Ishikawa (cell line): ENCODE data around the gene WDR73.

Source experiments
- CEBPB ChIP-seq: IDR thresholded peaks from 2 replicates; pipeline ENCODE4 v1.6.1; 2012
- CREB1 ChIP-seq: IDR thresholded peaks from 2 replicates; pipeline ENCODE4 v1.6.1; 2012; ENCODE audit warnings: low read depth
- EGR1 ChIP-seq: IDR thresholded peaks from 2 replicates; pipeline ENCODE4 v1.6.1; 2012
- EP300 ChIP-seq: IDR thresholded peaks from 2 replicates; pipeline ENCODE4 v1.6.1; 2012; ENCODE audit warnings: borderline replicate concordance
- FOXM1 ChIP-seq: IDR thresholded peaks from 2 replicates; pipeline ENCODE4 v1.6.1; 2012; ENCODE audit warnings: low read depth, borderline replicate concordance
- NFIC ChIP-seq: IDR thresholded peaks from 2 replicates; pipeline ENCODE4 v1.6.1; 2012
- RAD21 ChIP-seq: IDR thresholded peaks from 2 replicates; pipeline ENCODE4 v1.6.1; 2012; ENCODE audit warnings: low read depth
- TAF1 ChIP-seq: IDR thresholded peaks from 2 replicates; pipeline ENCODE4 v1.6.1; 2012; ENCODE audit warnings: low read depth, mild to moderate bottlenecking
- TCF12 ChIP-seq: IDR thresholded peaks from 2 replicates; pipeline ENCODE4 v1.6.1; 2012; ENCODE audit warnings: low read depth
- TEAD4 ChIP-seq: IDR thresholded peaks from 2 replicates; pipeline ENCODE4 v1.6.1; 2012
- YY1 ChIP-seq: IDR thresholded peaks from 2 replicates; pipeline ENCODE4 v1.6.1; 2012; ENCODE audit warnings: low read depth
- ZBTB7A ChIP-seq: IDR thresholded peaks from 2 replicates; pipeline ENCODE4 v1.6.1; 2012; ENCODE audit warnings: low read depth
- TF ChIP-seq, protein P1 (sequence below): IDR thresholded peaks from 2 replicates; pipeline ENCODE4 v1.6.1; 2012
- TF ChIP-seq, protein P2 (sequence below): IDR thresholded peaks from 2 replicates; pipeline ENCODE4 v1.6.1; 2012
- TF ChIP-seq, protein P3 (sequence below): IDR thresholded peaks from 2 replicates; pipeline ENCODE4 v1.6.1; 2012; ENCODE audit warnings: low read depth, mild to moderate bottlenecking

The WDR73 gene

DNA sequence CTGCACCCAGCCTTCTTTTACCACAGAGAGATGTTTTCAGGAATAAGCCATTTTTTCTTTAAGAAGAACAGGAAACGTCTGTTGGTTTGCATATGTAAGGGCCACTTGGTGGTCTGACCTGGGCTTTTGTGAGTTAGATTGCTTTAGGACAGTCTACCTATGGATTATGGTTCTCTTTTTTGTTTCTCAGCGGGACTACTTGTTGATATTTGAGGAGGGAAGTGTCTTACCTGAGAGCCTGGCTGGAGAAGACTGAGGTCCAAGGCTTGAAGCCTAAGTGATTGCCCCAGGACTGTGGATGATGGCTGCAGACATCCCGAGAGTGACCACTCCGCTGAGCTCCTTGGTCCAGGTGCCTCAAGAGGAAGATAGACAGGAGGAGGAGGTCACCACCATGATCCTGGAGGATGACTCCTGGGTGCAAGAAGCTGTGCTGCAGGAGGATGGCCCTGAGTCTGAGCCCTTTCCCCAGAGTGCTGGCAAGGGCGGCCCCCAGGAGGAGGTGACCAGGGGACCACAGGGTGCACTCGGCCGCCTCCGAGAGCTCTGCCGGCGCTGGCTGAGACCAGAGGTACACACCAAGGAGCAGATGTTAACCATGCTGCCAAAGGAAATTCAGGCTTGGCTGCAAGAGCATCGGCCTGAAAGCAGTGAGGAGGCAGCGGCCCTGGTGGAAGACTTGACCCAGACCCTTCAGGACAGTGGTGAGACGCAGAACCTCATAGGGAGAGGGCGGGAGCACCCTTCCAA is 50.3 kb downstream of the WDR73 start:
- TF ChIP-seq NFIC (no peak), ZBTB7A (no peak), TAF1 (no peak), TEAD4 (no peak), EGR1 (no peak), RAD21 (no peak), YY1 (no peak), EP300 (no peak)
- TF ChIP-seq, protein P1, sequence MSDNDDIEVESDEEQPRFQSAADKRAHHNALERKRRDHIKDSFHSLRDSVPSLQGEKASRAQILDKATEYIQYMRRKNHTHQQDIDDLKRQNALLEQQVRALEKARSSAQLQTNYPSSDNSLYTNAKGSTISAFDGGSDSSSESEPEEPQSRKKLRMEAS, result no peak
- TF ChIP-seq, protein P2, sequence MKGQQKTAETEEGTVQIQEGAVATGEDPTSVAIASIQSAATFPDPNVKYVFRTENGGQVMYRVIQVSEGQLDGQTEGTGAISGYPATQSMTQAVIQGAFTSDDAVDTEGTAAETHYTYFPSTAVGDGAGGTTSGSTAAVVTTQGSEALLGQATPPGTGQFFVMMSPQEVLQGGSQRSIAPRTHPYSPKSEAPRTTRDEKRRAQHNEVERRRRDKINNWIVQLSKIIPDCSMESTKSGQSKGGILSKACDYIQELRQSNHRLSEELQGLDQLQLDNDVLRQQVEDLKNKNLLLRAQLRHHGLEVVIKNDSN, result no peak
- TF ChIP-seq, protein P3, sequence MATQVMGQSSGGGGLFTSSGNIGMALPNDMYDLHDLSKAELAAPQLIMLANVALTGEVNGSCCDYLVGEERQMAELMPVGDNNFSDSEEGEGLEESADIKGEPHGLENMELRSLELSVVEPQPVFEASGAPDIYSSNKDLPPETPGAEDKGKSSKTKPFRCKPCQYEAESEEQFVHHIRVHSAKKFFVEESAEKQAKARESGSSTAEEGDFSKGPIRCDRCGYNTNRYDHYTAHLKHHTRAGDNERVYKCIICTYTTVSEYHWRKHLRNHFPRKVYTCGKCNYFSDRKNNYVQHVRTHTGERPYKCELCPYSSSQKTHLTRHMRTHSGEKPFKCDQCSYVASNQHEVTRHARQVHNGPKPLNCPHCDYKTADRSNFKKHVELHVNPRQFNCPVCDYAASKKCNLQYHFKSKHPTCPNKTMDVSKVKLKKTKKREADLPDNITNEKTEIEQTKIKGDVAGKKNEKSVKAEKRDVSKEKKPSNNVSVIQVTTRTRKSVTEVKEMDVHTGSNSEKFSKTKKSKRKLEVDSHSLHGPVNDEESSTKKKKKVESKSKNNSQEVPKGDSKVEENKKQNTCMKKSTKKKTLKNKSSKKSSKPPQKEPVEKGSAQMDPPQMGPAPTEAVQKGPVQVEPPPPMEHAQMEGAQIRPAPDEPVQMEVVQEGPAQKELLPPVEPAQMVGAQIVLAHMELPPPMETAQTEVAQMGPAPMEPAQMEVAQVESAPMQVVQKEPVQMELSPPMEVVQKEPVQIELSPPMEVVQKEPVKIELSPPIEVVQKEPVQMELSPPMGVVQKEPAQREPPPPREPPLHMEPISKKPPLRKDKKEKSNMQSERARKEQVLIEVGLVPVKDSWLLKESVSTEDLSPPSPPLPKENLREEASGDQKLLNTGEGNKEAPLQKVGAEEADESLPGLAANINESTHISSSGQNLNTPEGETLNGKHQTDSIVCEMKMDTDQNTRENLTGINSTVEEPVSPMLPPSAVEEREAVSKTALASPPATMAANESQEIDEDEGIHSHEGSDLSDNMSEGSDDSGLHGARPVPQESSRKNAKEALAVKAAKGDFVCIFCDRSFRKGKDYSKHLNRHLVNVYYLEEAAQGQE, result no peak

DNA sequence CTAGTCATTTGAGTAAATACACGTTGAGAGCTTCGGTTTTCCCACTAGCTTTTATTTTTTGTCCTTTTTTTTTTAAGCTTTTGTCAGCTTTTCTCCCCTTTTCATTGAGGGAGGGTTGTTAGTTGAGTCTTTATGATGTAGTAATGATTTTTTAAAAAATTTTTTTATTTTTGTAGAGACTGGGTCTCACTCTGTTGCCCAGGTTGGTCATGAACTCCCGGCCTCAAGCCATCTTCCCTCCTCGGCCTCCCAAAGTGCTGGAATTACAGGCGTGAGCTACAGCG is 52.6 kb downstream of the WDR73 start:
- TF ChIP-seq EGR1 (no peak), YY1 (no peak), ZBTB7A (no peak), FOXM1 (no peak), TEAD4 (no peak), TCF12 (no peak), TAF1 (no peak), CEBPB (no peak), EP300 (no peak), CREB1 (no peak), NFIC (no peak)
- TF ChIP-seq, protein P3, result no peak

DNA sequence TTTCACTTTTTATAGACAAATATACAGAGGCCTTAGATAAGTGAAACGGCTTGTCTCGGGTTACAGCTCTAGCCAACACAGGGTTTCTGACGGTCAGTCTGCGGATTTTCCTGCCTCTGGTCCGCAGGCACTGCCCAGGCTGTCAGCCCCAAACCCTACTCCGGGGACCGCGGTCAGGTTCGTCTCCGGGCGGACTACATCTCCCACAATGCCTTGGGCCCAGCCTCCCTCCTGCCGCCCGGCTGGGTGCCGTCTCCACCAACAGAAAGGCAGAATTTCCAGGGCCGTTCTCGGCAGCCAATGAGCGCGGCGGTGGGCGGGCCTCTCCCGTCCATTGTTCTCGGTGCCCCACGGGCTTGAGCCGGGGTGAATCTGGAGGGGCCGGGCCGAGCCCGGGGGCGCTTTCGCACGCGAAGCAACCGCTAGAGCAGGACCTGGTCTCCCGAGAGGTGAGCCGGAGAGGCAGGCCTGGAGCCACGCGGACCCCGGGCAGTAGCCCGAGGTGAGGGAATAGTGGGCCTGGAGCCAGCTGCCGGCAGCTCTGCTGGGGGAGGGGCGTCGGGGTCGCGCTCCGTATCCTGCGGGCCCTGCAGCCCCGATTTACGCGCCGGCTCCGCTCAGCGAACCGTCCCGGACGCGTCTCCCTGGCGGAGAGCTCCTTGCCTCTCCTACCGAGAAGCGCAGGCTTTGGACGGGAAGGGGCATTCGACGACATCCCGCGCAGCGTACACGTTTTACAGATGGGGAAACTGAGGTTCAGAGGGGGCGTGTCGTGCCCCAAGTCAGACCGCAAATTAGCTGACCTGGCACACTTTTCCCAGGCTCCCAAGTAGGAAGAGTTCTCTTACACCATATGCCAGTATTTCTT is 53.2 kb downstream of the WDR73 start, which contains the start of gene ZSCAN2:
TSS of gene ZSCAN2 (plus strand) at position 323 of the 868 bp plus-strand sequence. CDS start 2,919 bp downstream, outside the sequence.
- TF ChIP-seq YY1, result peak; percentile 72
- TF ChIP-seq, protein P3, result no peak
- no peak for TF ChIP-seq TEAD4
- TF ChIP-seq FOXM1, result no peak
- peak; percentile 47; the same call in 1 of the 2 replicates for TF ChIP-seq NFIC
- TF ChIP-seq, protein P1, result no peak
- peak; percentile 24; the same call in 1 of the 2 replicates for TF ChIP-seq TCF12
- TF ChIP-seq ZBTB7A, result peak; percentile 100
- 0 out of 2 replicates have a peak, but pooled peaks have one; percentile 12 for TF ChIP-seq EGR1
- TF ChIP-seq, protein P2, result peak; percentile 37; the same call in 1 of the 2 replicates
- no peak for TF ChIP-seq EP300
- no peak for TF ChIP-seq CEBPB
- peak; percentile 60 for TF ChIP-seq TAF1
- no peak for TF ChIP-seq RAD21
- TF ChIP-seq CREB1, result 0 out of 2 replicates have a peak, but pooled peaks have one; percentile 16
